Fibroblast of upper back skin (primary cell): ENCODE data around the gene CEMIP.
A peak's percentile ranks its signal among the peaks of the same experiment; 100 is the strongest.
"Not testable (repeated sequence)": the region's sequence is repeated elsewhere in the genome, so short reads cannot be mapped to it uniquely, and the experiment has no call there.

Experiments used
- DNase-seq: peaks from one replicate; pipeline ENCODE4 v3.0.0-alpha.2; 2013

The CEMIP gene

DNA sequence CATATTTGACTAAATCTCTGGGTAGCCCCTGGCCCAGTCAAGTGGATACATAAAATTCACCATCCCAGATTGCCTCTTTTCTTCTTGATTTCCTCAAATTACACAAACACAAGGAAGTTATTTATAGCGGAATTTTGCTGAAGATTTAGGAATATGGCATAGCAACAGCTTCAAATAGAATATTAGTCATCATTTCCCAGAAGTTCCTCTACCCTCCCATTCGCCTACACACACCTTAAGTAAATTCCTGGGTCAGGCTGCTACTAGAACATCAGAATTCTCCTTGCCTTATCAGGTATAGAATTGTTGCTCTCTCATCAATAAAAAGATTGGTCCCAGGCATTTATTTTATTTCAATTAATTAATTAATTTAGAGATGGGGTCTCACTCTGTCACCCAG, 178.8 kb downstream of the CEMIP start:
- DNase-seq = peak; percentile 28

GRCh38 chr15:80958818-80959495, 179.8 kb downstream of the CEMIP start:
- no peak for DNase-seq

GRCh38 chr15:80965454-80965853, 186.3 kb downstream of the CEMIP start:
- not testable (repeated sequence) for DNase-seq

DNA sequence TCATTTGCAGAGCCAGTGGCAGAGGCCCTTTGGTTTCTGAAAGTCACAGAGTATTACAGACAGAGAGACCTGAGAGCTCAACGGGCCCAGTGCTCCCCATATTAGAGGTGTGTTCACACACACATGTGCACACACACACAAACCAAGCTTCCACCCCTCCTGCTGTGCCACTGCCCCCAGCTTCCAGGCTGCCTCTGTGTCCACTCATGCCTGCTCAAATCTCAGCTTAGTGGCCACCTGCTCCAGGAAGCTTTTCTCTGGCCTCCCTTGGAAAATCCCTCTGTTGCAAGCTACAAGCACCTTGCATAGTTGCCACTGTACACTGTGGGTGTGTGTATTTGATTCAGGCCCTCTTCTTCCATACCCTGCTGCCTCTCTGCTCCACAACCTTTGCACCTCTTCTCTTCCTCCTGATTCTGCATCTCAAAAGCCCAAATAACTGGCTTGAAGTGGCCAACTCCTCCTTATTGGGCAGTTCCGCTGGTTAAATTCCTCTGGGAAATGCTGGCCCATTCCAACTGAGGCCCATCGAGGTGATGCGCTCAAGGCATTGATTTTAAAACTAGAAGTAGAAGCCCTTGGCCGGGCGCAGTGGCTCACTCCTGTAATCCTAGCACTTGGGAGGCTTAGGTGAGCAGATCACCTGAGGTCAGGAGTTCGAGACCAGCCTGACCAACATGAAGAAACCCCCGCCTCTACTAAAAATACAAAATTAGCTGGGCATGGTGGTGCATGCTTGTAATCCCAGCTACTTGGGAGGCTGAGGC, 187.4 kb downstream of the CEMIP start:
- DNase-seq = no peak

DNA sequence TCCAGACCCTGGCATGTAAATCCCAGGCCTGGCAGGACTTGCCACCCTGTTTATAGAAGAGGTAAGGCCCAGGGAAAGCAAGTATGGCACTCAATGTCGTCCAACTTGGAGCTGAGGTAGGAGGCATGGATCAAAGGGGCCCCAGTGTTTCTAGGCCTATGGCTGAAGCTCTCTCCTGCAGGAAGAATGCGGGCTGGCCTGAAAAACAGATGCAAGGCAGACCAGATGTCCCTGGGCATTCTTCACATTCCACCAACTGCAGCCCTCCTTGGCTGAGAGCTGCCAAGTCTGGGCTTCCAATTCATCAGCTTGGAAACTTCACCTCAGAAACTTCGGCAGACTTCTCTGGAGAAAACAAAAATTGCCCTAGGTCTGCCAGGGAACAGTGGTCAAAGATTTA, 188.3 kb downstream of the CEMIP start:
- peak; percentile 93 for DNase-seq

DNA sequence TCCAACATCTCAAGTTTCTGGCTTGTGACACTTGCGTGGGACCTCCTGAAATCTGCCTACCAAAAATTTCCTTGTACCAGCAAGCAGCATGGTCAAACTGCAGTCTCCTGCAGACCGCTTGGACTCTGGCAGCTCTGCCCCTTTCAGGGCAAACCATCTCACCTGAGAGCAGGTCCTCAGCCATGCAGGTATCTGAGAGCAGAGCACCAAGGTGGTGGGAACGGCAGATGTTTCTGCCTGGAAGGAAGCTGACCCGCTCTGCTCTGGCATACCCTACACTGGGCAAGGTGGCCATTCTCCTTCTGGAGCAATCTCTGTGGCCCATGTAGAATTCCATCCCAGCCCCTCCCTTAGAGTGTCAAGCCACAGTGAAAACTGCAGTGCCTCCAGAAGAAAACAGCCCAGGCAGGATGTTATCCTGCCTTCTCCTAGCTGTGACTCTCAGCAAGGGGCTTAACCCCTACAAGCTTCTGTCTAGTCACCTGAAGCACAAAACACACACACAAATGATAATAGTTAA, 188.9 kb downstream of the CEMIP start:
- DNase-seq = no peak

DNA sequence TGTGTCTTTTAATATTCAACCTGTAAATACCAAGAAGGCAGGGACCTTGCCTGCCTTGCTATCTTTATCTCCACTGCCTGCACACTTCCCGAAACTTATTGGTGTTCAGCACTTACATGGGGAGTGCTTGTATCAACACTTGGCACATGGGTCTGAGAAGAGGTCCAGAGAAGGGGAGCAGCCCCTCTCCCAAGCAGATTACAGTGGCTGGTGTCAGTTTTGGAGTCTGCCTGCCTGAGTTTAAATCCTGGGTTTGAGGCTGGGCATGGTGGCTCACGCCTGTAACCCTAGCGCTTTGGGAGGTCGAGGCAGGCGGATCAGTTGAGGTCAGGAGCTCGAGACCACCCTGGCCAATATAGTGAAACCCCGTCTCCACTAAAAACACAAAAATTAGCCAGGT, 190.1 kb downstream of the CEMIP start:
- DNase-seq = no peak

DNA sequence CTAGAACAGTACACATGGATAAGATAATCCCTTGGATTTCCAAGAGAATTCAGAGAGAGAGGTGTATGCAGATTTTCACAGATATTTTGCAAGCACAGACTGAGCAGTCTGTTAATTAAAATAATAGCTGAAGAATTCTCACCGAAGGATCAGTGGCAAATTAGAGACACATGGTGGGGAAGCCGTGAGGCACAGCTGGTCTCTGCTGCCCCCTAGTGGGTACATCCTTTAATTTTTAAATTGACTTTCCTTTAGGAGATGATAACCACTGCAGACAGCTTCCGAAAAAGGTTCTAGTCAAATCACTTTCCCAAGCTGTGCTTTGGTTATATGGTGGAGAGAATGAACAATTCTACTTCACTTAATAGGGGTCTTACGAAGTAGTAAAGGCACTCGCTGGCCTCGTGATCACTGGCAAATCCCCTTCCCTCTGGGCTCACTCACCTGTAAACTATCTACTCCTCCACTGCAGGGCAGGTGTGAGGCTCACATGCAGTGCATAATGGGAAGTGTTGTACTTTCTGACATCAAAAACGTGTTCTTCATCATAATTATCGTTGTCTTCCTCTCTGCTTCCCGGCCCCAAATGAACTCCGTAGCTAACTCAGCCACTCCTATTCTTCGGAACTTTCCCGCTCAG, 191.0 kb downstream of the CEMIP start:
- peak; percentile 67 for DNase-seq

DNA sequence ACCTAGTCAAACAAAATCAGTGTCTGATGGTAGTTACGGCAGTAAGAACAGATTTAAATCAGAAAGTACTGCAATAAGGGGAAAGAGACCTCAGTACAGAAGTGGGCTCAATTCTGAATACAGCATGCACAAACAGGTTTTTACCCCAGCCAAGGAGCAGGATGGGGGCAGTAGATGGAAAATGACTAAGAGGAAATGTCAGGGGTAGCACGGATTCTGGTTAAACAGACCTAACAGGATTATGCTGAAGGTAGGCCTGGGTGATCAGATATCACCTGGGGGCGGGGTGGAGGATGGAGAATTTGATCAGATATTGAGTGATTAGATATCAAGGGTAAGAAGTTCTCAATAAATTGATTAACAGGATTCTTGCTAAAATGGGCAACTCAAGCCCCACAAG, 191.5 kb downstream of the CEMIP start:
- no peak for DNase-seq

DNA sequence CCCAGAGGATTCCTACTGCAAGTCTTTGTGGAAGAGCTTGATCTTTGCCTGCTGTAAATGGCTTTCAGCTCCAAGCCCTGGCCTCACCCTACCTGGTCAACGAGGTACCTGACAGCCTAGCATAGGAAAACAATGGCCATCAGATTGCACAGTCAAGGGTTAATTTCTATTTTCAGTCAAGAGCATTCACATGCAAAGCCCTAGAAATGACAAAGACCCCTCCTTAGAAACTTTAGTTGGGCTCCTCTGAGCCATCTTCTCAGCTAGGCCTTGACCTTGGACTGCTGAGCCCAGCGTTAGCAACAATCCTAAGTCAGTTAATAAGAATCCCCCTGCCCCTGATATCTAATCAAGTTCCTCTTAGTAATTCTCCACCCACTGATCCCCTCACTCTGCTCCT, 192.0 kb downstream of the CEMIP start:
- DNase-seq = no peak

- DNase-seq = no peak
Observed at GRCh38 chr15:80972276-80972675, 193.1 kb downstream of the CEMIP start.

GRCh38 chr15:80974914-80975313, 195.7 kb downstream of the CEMIP start:
- DNase-seq = no peak

GRCh38 chr15:80976851-80977250, 197.7 kb downstream of the CEMIP start:
- DNase-seq = no peak

GRCh38 chr15:80977627-80978036, 198.5 kb downstream of the CEMIP start:
- DNase-seq = peak; percentile 59

DNA sequence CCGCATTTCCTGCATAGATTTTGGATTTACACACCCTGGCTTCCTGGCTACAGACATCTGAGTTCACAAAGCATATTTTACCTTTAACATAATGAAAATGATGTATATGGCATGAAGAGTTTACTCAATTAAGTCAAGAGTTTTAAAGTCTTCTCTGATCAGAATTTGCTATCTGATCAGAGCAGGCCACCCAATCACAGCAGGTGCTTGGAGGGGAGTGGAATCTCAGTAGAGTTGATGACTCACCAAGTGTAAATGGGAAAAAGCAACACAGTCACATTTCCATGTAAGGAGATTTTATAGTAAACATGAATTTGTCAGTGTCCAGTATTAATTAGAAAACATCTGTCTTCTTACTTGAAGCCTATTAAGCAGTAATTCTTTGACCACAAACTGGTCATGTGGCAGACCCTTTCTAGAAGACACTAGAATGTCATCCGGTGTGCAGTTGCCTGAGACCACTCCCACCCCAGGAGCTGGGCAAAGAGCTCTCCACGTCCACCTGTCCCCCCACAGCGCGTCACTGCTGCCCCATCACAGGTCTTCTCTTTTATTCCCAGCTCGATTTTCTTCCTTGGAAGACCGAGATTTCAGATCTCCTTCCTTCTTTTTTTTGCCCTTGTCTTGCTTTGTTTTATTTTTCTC, 199.6 kb downstream of the CEMIP start:
- peak; percentile 31 for DNase-seq

DNA sequence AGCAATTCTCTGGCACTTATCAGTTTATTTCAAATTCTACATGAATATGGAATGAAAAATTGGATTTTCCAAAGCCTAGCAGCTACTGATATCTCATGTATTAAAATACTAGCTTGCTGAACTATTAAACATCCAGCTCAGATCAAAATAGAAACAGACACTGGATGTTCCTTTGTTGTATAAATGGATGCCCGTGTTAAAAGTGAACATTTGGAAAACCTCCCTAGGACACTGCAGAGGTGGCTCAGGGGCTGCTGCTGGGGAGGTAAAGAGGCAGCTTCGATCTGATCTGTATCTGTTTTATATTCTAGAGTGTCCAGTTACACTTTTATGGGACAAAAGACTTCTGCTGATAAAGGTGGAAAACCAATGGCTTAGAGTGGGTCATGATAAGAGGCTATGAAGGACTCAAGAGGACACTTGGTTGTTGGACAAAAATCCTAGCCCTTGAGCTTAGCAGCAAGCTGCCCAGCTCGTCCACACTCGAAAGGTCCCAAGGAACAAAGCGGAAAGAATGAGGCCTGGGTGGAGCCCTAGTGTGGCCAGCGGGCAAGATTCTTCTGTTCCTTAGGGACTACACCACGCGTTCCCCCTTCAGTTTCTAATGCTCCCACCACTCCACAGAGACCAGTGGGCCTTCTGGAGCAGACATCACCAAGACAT, 200.5 kb downstream of the CEMIP start:
- DNase-seq = no peak

DNA sequence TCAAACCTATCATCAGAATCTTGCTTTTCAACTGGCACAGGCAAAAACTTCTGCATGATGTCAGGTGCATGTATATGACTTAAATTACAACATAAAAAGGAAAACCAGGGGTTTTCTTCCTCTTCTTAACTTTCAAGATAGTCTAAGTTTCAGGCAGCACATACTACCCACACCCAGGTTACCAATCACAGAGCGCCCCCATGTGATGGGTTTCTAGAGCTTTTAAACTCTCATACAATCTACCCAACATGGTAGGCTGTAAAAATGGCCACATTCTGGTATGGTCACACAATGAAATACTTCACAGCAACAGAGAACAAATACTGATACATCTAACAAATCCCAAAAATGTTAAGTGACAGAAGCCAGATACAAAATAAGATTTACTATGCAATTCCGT, 203.0 kb downstream of the CEMIP start:
- no peak for DNase-seq

GRCh38 chr15:80982839-80983238, 203.7 kb downstream of the CEMIP start:
- no peak for DNase-seq

GRCh38 chr15:80984856-80985255, 205.7 kb downstream of the CEMIP start:
- DNase-seq = no peak

GRCh38 chr15:80985981-80986380, 206.8 kb downstream of the CEMIP start:
- DNase-seq = no peak

DNA sequence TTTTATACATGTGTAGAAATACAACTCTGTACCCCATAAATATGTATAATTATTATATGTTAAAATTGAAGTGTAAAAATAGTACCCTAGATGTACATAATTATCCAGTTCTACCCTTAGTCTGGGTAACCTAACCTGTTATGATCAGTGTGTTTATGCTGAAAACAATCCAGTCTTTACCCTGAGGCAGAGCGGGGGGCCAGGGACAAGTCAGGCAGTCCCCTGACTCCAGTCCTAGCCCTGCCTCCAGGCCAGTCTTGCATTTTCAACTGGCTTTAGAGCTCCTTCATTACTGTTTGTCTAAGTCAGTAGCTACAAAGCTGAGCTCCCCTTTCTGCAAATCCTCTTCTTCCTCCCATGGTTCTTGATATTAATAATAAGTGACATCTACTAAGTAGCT, 207.3 kb downstream of the CEMIP start:
- DNase-seq = no peak

GRCh38 chr15:80988148-80988796, 209.1 kb downstream of the CEMIP start:
- DNase-seq = no peak
